GM23248 (cell line): ENCODE measurements around the gene PRKG2. TPM values are rescaled to one million over a fixed set of nuclear protein-coding genes. Genes with fewer than 3 reads are reported as not detected.
"Not testable (repeated sequence)": the region's sequence is repeated elsewhere in the genome, so short reads cannot be mapped to it uniquely, and the experiment has no call there.

Source experiments
- DNase-seq: peaks from one replicate; pipeline ENCODE4 v3.0.0-alpha.2; 2015
- H2AFZ ChIP-seq: fragments of 200-600 bp; sonication (generic); 2 replicates; pipeline ENCODE4 v1.6.1; 2016; ENCODE audit warnings: antibody characterized with exemption
- H3F3A ChIP-seq: fragments of 200-600 bp; sonication (generic); 2 replicates; pipeline ENCODE4 v1.6.1; 2016; ENCODE audit warnings: mild to moderate bottlenecking, antibody characterized with exemption, mixed run types; ENCODE audit not compliant: insufficient read depth
- H3K27ac ChIP-seq: fragments of 200-600 bp; sonication (generic); 2 replicates; pipeline ENCODE4 v1.5.1; 2016; ENCODE audit warnings: mild to moderate bottlenecking
- H3K27me3 ChIP-seq: fragments of 200-600 bp; sonication (generic); replicated peaks from 2 replicates; pipeline ENCODE4 v1.6.1; 2016; ENCODE audit warnings: mild to moderate bottlenecking; ENCODE audit not compliant: insufficient read depth
- H3K36me3 ChIP-seq: fragments of 200-600 bp; sonication (generic); 2 replicates; pipeline ENCODE4 v1.6.1; 2016; ENCODE audit warnings: low read depth, mild to moderate bottlenecking
- H3K4me1 ChIP-seq: fragments of 200-600 bp; sonication (generic); 2 replicates; pipeline ENCODE4 v1.6.1; 2016; ENCODE audit warnings: mild to moderate bottlenecking; ENCODE audit not compliant: insufficient read depth
- H3K4me2 ChIP-seq: fragments of 200-600 bp; sonication (generic); one replicate; pipeline ENCODE4 v1.6.1; 2016; ENCODE audit warnings: mild to moderate bottlenecking; ENCODE audit not compliant: unreplicated experiment
- H3K4me3 ChIP-seq: fragments of 200-600 bp; sonication (generic); 2 replicates; pipeline ENCODE4 v1.5.1; 2016; ENCODE audit warnings: mild to moderate bottlenecking
- H3K79me2 ChIP-seq: fragments of 200-600 bp; sonication (generic); 2 replicates; pipeline ENCODE4 v1.6.1; 2016; ENCODE audit warnings: mild to moderate bottlenecking; ENCODE audit not compliant: insufficient read depth
- H3K9ac ChIP-seq: fragments of 200-600 bp; sonication (generic); 2 replicates; pipeline ENCODE4 v1.6.1; 2016; ENCODE audit warnings: mild to moderate bottlenecking
- H3K9me2 ChIP-seq: fragments of 200-600 bp; sonication (generic); 2 replicates; pipeline ENCODE4 v1.6.1; 2016; ENCODE audit warnings: mixed run types, mild to moderate bottlenecking, moderate library complexity; ENCODE audit not compliant: insufficient read depth
- H3K9me3 ChIP-seq: fragments of 200-600 bp; sonication (generic); one replicate; pipeline ENCODE4 v1.6.1; 2017; ENCODE audit warnings: low read depth
- H4K20me1 ChIP-seq: fragments of 200-600 bp; sonication (generic); 2 replicates; pipeline ENCODE4 v1.6.0; 2016; ENCODE audit not compliant: insufficient read depth
- EZH2 ChIP-seq: fragments of 200-600 bp; sonication (generic); IDR thresholded peaks from 2 replicates; pipeline ENCODE4 v1.6.1; 2018; ENCODE audit warnings: antibody characterized with exemption, mild to moderate bottlenecking; ENCODE audit not compliant: insufficient read depth, poor library complexity, severe bottlenecking
- EZH2phosphoT487 ChIP-seq: fragments of 200-600 bp; sonication (generic); IDR thresholded peaks from 2 replicates; pipeline ENCODE4 v1.6.1; 2018; ENCODE audit warnings: antibody characterized with exemption, moderate library complexity, mild to moderate bottlenecking, low read depth; ENCODE audit not compliant: insufficient read depth
- WGBS, 2 experiments: methylation state at CpG; one replicate each; pipeline ENCODE4 v1.1.6; 2015 to 2017; ENCODE audit warnings: low lambda C conversion rate in 2 of 2, low coverage in 1 of 2; ENCODE audit errors: missing lambda C conversion rate in 2 of 2; 5-methylcytosine and 5-hydroxymethylcytosine counted together
- in situ Hi-C: fragments of 300-500 bp; cut with MboI; formaldehyde crosslinking; loops from 2 replicates; pipeline ENCODE4 v1.15.0; 2020
- polyA plus RNA-seq: library from polyadenylated mRNA; unstranded; fragments of >200 nt; fragmentation: Nextera tagmentation; extraction: Ambion mirVana; gene quantifications from 2 replicates; pipeline ENCODE4 v1.2.1, GENCODE V29; 2016
- total RNA-seq: library from RNA; depleted of rRNA; stranded (reverse); fragments of >200 nt; shearing (Covaris generic); gene quantifications from 2 replicates; pipeline ENCODE4 v1.2.3, GENCODE V29; 2014

The PRKG2 gene
- total and polyA plus RNA-seq, 2 experiments from 2014 or later, result 4.7 to 7.3 TPM

GRCh38 chr4:81164126-81164525 lies 50.9 kb downstream of the PRKG2 start:
- Histone ChIP-seq H3K4me3 (peak overlapping the region; percentile 4; the same call in 1 of the 2 replicates), H3K9me2 (0 out of 2 replicates have a peak, but pooled peaks cover 5% of the 10 kb centered on the region), H3K9ac (peak overlapping the region; percentile 34), H3K27ac (peak overlapping the region; percentile 72), H4K20me1 (no peaks in the 10 kb centered on the region), H3K9me3 (no peaks in the 10 kb centered on the region), H3K4me2 (peak overlapping the region; percentile 23), H3K79me2 (no peaks in the 10 kb centered on the region), H3K36me3 (no peaks in the 10 kb centered on the region), H3K4me1 (peaks cover 38% of the 10 kb centered on the region), H3F3A (peaks cover 40% of the 10 kb centered on the region), H3K27me3 (no peaks in the 10 kb centered on the region), H2AFZ (no peak overlapping the region)
- in situ Hi-C loops, result no loop called here
- DNase-seq, result no peak
- WGBS, 2 experiments, result 95 to 100% methylated on average over 3 of the region's 3 CpGs
- TF ChIP-seq EZH2 (no peak), EZH2phosphoT487 (no peak)

DNA sequence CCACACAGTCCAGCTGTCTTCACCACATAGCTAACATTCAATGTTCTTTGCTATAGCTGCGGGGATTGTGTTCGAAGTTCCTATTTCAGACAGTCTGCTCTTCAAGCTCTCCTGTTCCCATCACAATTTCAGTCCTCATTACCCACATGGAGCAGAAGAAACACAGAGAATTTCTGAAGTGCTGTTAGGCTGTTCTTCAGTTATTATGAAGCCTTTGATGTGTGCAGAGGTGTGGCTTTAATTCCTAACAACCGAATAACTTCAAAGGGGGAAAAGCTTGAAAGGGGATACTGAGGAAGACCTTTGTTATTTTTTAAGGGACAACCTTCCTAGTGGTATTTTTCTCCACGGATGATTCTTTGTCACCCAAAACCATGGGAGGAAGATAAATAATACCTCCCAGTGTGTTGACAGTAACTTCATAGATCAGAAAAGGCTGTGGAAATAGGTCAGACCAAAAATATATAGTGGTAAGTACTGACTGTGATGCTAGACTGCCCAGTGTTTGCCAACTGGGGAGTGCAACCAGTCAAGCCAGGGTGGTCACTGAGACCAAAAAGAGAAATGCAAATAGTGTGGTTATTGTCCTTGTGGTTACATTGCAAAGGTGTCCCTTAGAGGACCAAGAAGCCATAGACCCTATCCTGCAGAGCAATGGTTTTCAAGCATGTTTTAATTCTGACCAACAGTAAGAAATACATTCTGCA lies 52.1 kb downstream of the PRKG2 start:
- Histone ChIP-seq H3K79me2 (no peaks in the 10 kb centered on the region), H3K4me3 (no peak overlapping the region), H3K27me3 (no peaks in the 10 kb centered on the region), H3K4me1 (peaks cover 38% of the 10 kb centered on the region), H4K20me1 (no peaks in the 10 kb centered on the region), H3K36me3 (no peaks in the 10 kb centered on the region), H3K27ac (no peak overlapping the region), H3K9me2 (0 out of 2 replicates have a peak, but pooled peaks cover 5% of the 10 kb centered on the region), H2AFZ (no peak overlapping the region), H3K4me2 (no peak overlapping the region), H3K9ac (no peak overlapping the region), H3F3A (peaks cover 40% of the 10 kb centered on the region), H3K9me3 (no peaks in the 10 kb centered on the region)
- in situ Hi-C loops, result no loop called here
- no peak for TF ChIP-seq EZH2phosphoT487
- no peak for DNase-seq
- WGBS, 2 experiments, result 71 to 76% methylated on average over 4 of the region's 4 CpGs

DNA sequence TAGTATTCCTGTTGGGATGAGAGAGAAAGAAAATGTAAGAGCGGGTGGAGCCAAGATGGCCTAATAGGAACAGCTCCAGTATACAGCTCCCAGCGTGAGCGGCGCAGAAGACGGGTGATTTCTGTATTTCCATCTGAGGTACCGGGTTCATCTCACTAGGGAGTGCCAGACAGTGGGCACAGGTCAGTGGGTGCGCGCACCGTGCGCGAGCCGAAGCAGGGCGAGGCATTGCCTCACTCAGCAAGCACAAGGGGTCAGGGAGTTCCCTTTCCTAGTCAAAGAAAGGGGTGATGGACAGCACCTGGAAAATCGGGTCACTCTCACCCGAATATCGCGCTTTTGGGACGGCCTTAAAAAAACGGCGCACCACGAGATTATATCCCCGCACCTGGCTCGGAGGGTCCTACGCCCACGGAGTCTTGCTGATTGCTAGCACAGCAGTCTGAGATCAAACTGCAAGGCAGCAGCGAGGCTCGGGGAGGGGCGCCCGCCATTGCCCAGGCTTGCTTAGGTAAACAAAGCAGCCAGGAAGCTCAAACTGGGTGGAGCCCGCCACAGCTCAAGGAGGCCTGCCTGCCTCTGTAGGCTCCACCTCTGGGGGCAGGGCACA lies 61.2 kb downstream of the PRKG2 start:
- H4K20me1 ChIP-seq, H3K79me2 ChIP-seq, H3K4me1 ChIP-seq, H3F3A ChIP-seq, H3K9me2 ChIP-seq, H3K27me3 ChIP-seq, H3K9me3 ChIP-seq, in situ Hi-C loops, H3K36me3 ChIP-seq: not testable (repeated sequence)
- H3K4me3 ChIP-seq, result peak overlapping the region; percentile 72
- WGBS, 2 experiments, result 24 to 26% methylated on average over 29 to 30 of the region's 30 CpGs
- peak overlapping the region; percentile 45 for H3K4me2 ChIP-seq
- peak overlapping the region; percentile 89 for H2AFZ ChIP-seq
- H3K27ac ChIP-seq, result peak overlapping the region; percentile 33
- H3K9ac ChIP-seq, result peak overlapping the region; percentile 81
- peak; percentile 34 for DNase-seq

- WGBS, 2 experiments, result 51 to 58% methylated on average over 1 of the region's 1 CpG
- H3K36me3 ChIP-seq, result no peaks in the 10 kb centered on the region
- H3K9me2 ChIP-seq, result 0 out of 2 replicates have a peak, but pooled peaks cover 6% of the 10 kb centered on the region
- TF ChIP-seq EZH2phosphoT487 (no peak), EZH2 (no peak)
- peak; percentile 4 for DNase-seq
- peak overlapping the region; percentile 33; the same call in 1 of the 2 replicates for H3K27ac ChIP-seq
- H3K79me2 ChIP-seq, result no peaks in the 10 kb centered on the region
- H3F3A ChIP-seq, result no peaks in the 10 kb centered on the region
- in situ Hi-C loops, result no loop called here
- 0 out of 2 replicates have a peak, but pooled peaks cover 6% of the 10 kb centered on the region for H3K4me1 ChIP-seq
- peak overlapping the region; percentile 45 for H3K4me2 ChIP-seq
- H4K20me1 ChIP-seq, result no peaks in the 10 kb centered on the region
- H3K9ac ChIP-seq, result peak overlapping the region; percentile 81; the same call in 1 of the 2 replicates
- no peaks in the 10 kb centered on the region for H3K9me3 ChIP-seq
- H3K27me3 ChIP-seq, result no peaks in the 10 kb centered on the region
- peak overlapping the region; percentile 89 for H2AFZ ChIP-seq
- H3K4me3 ChIP-seq, result peak overlapping the region; percentile 72
Observed at GRCh38 chr4:81152839-81153713, 61.9 kb downstream of the PRKG2 start.
